ENCODE results near the gene ZNRF1.
A peak's percentile ranks its signal among the peaks of the same experiment; 100 is the strongest.

Gene ZNRF1

DNA sequence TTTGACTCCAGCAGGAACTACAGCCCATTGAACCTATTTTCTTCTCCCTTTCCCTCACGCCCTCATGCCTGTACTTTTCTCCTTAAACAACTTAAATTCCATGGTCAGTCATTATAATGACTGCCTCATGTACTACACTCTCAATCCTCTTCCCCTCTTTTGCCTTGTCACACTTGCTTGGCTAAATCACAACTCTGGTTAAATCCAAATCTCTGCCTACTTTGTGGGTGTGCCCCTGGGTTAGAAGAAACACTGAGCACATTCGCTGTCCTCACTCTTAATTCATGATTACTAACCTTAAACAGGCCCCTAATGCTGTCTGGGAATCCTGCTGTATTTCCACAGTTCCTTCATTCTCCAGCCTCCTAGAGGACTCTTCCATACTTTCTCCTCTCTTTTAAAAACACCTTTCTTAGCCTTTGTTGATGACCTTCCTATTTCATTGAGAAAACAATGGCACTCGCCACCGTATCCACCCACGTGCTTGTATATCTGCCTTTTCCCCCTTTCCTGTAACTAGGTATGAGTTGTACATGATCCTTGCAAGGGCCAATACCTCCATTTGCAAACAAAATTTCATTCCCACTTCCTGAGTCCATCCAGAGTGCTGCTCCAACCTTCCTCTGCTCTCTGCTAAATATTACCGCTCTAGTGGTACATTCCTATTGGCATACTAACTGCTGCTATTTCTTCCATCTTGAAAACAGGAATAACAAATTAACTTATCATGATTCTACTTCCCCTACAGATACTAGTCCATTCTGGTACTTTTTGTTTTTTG, 28.9 kb downstream of the ZNRF1 start:
- DNase-seq: no peak

DNA sequence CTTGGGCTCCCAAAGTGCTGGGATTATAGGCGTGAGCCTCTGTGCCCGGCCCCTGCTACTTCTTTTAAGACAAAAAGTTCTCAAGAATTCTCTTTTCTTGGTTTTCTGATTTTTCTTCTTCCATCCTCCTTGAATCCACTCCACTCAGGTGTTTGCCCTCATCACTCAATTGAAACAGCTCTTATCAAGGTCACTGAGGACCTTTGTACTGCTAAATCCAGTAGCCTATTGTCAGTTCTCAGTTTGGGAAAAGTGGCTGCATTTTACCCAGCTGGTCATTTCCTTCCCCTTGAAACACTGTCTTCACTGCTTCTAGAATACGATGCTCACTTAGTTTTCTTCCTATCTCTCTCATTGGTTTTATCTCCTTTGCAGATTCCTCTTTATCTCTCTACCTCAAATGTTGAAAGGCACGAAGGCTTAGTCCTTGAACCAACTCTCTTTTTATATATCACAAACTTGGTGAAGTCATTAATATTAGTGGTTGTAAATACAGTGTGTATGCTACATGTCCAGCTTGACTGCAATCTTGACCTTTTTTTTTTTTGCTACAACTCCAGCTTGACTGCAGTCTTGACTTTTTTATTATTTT, 29.8 kb downstream of the ZNRF1 start:
- DNase-seq: no peak

DNA sequence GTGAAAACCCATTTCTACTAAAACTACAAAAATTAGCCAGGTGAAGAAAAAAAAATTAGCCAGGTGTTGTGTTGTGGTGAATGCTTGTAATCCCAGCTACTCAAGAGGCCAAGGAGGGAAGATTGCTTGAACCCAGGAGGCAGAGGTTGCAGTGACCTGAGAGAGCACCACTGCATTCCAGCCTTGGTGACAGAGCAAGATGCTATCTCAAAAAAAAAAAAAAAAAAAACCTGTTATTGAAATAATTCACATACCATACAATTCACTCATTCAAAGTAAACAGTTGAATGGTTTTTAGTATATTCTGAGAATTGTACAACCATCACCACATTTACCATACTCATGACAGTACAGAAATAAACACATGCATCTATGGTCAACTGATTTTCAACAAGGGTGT, 31.0 kb downstream of the ZNRF1 start:
- DNase-seq: no peak

DNA sequence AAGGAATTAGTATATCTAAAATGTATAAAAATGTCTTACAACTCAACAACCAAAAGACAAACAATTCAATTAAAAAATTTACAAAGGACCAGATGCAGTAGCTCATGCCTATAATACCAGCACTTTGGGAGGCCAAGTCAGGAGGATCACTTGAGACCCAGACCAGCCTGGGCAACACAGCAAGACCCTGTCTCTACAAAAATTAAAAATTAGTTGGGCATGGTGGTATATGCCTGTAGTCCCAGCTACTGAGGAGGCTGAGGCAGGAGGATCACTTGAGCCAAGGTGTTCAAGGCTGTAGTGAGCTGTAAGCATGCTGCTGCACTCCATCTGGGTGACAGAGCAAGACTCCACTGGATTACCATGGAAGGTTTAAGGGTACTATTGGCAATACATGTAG, 33.8 kb downstream of the ZNRF1 start:
- DNase-seq: no peak

DNA sequence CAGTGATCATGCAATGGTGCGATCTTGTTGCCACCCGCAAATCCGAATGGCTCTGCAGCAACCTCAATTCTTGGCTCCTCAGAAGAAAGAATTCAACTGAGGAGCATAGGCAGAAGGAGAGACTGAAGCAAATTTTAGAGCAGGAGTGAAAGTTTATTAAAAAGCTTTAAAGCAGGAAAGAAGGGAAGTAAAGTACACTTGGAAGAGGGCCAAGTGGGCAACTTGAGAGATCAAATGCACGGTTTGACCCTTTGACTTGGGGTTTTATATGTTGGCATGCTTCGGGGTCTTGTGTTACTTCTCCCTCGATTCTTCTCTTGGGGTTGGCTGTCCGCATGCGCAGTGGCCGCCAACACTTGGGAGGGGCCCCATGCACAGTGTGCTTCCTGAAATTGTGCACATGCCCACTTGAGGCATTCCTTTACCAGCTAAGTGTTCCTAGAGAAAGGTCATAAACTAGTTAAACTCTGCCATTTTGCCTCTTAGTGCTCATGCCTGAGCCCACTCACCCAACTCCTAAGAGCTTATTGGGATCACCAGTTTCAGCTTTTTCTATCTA, 36.7 kb downstream of the ZNRF1 start:
- DNase-seq: no peak

DNA sequence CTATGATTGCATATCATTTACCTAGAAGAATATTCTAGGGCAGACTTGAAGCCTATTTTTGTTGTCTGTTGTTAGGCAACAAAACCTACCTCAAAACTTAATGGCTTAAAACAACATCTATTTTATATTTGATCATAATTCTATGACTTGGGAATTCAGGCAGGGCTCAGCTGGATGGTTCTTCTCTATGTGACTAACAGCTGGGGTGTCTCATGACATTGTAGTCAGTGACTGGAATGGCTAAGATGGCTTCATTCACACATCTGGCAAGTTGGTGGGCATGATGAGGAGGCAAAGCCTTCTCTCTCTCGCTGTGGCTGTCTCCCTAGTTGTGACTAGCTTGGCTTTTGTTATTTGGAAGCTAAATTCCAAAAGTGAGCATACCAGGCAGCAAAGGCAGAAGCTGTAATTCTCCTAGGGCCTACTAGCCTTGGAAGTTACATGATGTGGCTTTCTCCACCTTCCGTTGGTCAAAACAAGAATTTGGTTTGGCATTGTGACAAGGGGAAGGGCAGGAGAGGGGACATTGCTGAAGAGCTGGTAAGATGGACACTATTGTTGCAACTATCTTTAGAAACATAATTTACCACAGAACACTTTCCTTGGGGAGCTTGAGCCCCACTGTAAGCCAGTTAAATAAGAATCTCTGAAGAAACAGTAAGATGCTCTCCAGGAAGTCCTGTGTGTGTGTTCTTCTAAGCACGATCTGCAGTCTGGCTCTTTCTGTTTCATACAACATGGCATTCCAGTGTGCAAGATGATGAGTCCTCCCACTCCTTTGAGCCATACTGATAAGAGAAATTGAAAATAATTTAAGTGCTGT, 39.4 kb downstream of the ZNRF1 start:
- no peak for DNase-seq

DNA sequence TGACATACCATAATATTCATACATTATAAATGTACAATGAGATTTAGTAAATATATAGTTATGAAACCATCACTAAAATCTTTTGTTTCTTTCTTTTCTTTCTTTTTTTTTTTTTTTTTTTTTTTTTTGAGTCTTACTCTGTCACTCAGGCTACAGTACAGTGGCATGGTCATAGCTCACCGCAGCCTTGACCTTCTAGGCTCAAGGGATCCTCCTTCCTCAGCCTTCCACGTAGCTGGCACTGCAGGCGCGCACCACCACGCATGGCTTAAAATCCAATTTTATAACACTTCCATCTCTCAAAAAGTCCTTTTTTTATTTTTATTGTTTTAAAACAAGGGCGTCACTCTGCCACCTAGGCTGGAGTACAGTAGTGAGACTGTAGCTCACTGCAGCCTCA, 41.1 kb downstream of the ZNRF1 start:
- no peak for DNase-seq

DNA sequence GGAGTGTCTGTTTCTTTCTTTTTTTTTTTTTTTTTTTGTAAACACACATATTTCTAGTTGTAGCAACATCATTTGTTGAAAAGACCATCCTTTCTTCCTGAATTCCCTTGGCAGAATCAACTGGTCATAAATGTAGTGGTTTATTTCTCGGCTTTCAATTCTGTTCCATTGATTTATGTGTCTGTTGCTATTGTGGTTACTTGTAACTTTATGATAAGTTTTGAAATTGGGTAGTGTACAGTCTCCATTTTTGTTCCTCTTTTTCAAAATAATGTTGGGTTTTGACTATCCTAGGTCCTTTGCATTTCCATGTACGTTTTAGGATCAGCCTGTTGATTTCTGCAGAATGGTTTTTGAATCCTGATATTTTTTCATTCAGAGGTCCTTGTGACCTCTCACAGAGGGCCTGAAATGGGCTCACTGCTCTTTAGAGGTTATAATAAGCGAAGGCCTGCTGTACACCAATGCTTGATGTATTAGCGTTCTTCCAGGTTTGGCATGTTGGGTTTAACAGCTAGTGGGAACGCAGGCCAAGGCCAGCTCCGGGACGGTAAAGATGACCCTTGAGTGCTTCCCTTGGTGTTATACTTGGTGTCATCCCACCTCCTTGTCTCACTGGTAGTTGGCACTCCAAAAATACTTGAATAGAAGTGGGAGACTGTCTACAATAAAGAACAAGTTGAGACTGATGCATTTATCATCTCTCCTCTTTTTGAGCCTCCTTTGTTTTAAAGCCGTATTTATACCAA, 43.8 kb downstream of the ZNRF1 start:
- peak in 1 of 3 experiments; percentile 7 for DNase-seq

DNA sequence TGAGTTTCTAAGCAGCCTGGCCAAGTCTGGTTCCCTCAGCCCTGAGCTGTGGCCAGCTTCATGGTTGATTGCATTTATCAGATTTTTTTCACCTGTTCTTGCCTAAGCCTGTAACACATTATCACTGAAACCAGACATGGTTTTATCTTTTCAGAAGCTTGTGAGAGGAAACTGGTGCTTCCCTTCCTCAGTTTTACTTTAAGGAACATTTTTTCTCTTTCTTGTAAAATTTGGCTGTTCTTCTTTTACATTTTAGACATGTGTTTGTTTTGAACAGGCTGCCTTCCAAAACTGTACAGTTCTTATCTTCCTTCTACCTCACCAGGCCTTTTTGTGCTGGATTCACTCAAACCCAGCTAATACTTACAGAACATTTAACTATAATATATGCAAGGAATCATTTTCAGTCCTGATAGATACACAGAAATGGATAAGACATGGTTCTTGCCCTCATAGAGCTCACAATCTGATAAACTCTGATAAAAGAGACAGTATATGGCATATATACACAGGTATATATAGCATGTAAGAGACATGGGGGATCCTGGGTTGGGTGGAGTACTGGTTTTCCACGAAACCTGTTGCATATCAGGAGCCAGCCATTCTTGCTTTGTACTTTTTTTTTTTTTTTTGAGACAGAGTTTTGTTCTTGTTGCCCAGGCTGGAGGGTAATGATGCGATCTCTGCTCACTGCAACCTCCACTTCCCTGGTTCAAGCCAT, 44.5 kb downstream of the ZNRF1 start:
- DNase-seq: no peak

DNA sequence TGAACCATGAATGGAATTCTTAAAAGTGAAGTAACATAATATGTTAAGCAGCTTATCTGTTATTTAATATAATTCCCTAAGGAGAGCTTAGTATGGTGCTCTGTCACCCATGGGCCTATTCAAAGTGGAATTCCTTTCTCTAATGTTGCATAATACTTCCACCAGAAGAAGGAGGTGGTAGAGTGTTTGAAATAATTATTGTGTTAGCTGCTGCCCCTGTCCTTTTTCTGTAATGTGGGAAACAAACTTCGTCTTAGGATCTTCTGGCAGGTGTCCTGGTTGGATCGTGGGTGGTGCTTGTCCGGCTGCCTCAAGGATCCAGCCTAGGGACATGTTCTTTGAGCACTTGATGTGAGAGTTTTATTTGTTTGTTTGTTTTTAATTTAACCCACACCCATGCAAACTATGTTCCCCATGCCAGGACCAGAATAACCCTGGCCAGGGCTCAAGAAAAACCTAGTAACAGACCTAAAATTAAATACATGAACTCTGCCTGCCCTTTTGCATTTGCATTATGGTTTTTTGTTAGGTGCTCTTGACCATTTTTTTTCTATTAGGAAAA, 46.1 kb downstream of the ZNRF1 start:
- no peak for DNase-seq

DNA sequence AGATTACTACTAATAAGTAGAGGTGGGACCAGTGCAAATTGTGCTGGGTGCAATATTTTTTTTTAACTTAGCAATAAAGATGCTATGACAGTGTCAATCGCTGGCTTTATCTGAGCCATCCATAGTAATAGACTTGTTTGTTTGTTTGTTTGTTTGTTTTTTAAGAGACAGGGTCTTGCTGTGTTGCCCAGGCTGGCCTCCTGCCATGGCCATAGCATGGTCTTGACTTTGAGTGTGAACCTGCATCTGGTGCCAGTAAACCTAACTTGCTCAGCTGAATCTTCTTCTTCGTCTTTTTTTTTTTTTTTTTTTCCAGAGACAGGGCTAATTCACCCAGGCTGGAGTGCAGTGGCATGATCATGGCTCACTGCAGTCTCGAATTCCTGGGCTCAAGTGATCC, 46.6 kb downstream of the ZNRF1 start:
- DNase-seq: no peak

DNA sequence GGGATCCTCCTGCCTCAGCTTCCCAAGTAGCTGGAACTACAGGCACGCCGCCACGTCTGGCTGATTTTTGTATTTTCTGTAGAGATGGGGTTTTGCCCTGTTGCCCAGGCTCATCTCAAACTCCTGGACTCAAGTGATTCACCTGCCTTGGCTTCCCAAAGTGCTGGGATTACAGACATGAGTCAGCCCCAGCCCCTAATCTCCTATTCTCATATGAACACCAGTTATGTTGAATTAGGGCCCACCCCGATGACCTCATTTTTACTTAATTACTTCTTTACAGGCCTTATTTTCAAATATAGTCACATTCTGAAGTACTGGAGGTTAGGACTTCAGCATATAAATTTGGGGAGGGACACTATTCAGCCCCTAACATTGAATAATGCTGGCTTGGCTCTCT, 49.2 kb downstream of the ZNRF1 start:
- DNase-seq: no peak

DNA sequence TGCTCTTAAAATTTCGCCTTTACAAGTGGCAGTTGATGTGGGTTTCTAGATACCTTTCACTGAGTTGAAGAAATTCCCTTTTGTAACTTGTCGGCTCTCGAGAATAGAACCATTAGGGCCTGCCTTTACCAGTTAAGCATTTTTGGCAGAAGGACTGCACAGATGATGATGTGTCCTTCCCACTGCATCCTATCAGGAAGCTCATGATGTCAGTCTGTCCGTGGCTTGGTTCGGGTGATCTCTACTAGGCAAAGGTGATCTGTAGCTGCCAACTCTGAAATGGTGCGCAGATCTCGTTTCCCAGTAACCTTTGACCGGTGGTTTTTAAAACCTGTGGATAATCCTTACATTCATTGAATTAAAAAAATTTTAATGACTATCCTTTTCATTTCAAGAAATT, 49.7 kb downstream of the ZNRF1 start:
- no peak for DNase-seq

DNA sequence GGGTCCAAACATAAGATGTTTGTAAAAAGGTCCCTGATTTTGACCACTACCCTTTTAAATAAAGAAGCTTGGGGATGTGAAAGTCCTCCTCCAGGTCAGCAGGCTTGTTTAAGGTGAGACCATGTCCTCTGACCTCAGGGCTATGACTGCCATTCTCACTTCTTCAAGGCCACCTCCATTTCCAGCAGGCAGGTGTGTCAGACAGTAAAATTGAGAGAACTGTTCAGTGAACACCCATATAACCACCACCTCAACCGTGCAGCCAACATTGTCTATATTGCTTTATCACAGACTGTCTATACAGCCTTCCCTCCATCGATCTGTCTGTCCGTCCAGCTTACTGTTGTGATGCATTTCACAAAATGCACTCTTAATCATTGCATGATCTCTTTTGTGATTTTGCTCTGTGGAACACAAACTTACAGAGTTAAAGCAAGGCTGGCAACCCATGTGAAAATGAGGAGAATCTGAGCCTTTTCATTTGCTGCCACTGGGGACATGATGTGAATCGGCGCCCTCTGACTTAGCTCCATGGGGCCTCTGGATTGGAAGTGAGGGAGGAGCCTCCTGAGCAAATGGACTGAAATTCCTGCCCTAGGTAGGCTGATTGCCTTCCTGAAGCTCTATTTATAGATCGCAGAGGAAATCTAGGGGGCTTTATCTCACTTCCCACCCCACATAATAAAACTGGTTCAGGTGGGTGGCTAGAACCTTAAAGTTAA, 53.8 kb downstream of the ZNRF1 start:
- DNase-seq: no peak

DNA sequence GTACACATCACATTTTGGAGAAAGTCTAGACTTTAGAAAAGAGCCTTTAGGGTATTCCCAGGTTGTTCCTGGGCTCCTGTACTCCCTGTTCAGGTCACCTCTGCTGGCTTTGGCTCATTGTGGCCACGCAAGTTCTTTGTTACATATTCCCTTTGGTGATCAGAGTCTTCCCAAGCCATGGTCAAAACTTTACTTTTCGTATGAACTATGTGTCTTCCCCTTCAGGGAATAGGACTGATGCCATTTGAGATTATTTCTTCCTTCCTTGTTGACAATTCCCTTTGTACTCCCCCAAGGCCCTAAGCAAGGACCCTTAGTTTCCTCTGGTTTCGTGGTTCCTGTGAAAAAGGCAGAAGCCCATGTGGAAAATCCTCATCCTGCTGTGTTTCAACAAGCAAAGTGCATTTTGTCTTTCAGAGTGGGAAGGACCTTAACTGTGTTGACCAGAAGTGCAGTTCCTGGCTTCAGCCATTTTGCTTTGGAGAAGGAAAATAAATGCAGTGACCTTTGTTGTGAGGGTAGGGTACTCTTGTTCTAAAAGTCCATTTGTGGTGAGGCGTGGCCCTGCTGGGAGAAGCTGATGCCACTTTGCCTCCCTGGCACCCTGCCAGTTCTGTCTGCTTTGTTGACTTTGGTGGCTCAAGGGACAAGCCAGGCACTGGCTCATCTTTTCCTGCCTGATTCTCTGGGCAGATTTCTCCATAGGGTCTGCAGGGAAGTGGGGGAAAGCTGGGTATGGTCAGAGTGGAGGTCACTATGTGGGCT, 55.1 kb downstream of the ZNRF1 start:
- peak; percentile 70 to 92 (median 92) for DNase-seq

DNA sequence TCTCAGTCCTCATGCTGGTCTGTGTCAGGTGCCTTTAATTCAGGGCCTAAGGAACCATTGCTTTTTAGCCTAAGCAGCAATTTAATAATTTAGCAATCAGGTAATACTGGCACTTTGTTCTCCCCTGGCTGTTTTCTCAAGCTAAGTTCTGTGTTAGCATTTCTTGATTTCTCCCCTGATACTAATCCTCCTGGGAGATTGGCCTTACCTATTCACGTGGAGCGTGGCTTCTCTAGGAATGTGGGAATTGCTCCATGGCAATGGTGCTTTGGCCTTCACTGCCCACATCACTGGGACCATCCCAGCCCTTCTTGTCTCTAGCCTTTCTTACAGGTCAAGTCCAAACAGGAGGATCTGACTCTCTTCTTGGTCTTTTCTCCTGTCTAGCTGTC, 55.7 kb downstream of the ZNRF1 start:
- DNase-seq: no peak

DNA sequence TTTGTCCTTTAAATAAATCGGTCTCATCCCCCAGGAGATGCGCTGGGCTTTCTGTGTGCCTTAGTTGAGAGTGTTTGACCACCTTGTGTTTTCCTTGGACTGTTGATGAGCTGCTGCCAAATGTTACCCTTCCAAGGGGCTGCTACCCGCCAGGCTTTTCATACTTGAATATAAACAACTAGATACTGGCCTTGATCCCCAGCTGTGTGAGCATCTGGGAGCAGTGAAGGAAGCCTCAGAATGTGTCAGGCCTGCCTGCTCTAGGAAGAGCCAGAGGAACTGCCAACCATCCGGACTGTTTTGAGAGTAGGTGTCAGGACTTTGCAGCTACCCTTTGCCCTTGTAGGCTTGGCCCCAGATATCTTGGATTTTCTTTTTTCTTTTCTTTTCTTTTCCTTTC, 60.0 kb downstream of the ZNRF1 start:
- no peak for DNase-seq

DNA sequence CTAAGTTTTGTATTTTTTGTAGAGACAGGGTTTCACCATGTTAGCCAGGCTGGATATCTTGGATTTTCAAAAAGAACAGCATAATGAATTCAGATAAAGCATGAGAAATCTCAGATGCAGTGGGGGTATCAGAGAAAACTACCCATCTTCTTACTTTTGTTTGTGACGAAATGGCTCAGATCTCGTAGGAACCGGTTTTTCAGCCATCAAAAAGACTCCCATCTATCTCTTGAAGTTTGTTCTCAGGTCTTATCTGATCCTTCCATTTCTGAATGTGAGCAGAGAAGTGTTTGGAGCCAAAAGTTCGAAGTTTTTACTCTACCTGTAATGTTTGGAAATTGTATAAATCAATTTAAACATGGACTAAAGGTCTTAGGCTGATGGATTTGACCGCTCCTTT, 60.6 kb downstream of the ZNRF1 start:
- no peak for DNase-seq

DNA sequence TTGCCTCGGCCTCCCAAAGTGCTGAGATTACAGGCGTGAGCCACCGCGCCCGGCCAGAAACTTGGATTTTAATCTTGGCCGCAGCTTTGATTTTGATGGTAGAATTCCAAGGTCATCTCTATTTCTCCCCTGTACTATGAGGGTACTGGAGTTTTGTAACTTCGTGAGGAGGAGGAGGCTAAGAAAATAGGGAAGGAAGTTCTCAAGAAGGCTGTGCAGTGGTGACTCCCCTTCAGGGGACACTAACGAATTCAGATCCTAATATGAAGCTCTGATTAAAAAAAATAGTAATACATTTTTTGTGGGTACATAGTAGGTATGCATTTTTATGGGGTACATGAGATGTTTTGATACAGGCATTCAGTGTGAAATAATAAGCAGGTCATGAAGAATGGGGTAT, 61.9 kb downstream of the ZNRF1 start:
- DNase-seq: no peak

DNA sequence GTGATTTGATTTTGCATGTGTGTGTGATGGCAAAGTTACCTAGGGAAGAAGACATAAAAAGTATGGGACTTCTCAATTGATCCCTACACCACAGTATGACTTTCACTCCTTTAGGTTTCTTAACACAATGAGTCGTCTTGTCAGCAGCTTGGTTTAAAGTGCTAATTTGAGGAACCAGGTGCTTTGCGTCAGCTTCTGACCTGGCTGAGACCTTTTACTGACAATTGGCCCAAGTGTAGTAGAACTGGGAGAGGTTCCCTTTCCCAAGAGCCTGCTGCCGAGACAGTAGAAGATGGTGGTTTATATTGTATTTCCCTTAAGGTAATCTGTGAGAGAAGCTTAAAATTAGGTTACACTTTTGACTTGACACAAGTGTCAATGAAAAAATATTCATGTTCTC, 62.8 kb downstream of the ZNRF1 start:
- DNase-seq: no peak

Data from NCI-H1417 (cell line).